Effector CD4-positive, alpha-beta T cell (primary cell): Measurements from ENCODE around the gene STK32B.
"Not testable (repeated sequence)": the region's sequence is repeated elsewhere in the genome, so short reads cannot be mapped to it uniquely, and the experiment has no call there.

Experiments used
- DNase-seq: peaks from one replicate; pipeline ENCODE4 v3.0.0-alpha.2; 2020

The STK32B gene

GRCh38 chr4:5030927-5031326 lies 20.4 kb upstream of the STK32B start:
- DNase-seq = no peak

- DNase-seq = no peak
These were observed 18.5 kb upstream of the STK32B start for GRCh38 chr4:5032813-5033212.

- DNase-seq = no peak
These were observed 17.9 kb upstream of the STK32B start for GRCh38 chr4:5033281-5033841.

DNA sequence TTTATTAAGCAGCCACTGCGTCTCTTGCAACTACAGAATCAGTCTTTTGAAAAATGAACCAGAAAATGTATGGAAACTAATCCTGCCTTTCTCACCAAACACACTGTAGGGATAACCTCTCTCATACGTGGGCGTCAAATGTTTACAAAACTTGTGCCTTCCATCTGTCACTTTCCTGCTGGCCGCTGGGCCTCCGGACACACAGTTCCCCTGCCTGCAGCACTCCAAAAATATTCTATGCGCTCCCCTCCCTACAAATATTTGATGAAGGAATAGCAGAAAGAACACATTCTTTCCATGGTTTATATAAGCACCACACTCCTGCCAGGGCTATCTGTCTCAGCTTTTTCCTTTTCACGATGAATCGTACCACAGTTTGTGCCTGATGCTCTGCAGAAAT lies 17.1 kb upstream of the STK32B start:
- no peak for DNase-seq

- no peak for DNase-seq
These were observed 15.0 kb upstream of the STK32B start for GRCh38 chr4:5036239-5036638.

- DNase-seq = no peak
These were observed 13.4 kb upstream of the STK32B start for GRCh38 chr4:5037553-5038551.

DNA sequence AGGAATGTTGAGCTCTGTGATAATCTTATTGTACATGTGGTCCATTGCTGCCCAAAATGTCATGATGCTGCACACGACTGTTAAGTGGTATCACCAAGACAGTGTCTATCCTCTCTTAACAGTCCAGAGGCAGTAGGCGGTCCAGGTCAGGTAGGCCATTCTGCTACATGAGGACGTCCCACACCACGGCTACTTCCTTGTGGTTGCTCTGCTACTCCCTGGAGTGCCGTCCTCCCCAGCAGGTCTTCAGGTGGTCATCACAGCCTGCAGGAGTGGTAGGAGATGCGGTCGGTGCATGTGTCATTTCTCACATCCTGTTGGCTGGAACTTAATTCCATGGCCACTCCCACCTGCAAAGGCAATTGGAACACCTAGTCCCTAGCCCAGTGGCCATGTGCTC lies 11.5 kb upstream of the STK32B start:
- no peak for DNase-seq

DNA sequence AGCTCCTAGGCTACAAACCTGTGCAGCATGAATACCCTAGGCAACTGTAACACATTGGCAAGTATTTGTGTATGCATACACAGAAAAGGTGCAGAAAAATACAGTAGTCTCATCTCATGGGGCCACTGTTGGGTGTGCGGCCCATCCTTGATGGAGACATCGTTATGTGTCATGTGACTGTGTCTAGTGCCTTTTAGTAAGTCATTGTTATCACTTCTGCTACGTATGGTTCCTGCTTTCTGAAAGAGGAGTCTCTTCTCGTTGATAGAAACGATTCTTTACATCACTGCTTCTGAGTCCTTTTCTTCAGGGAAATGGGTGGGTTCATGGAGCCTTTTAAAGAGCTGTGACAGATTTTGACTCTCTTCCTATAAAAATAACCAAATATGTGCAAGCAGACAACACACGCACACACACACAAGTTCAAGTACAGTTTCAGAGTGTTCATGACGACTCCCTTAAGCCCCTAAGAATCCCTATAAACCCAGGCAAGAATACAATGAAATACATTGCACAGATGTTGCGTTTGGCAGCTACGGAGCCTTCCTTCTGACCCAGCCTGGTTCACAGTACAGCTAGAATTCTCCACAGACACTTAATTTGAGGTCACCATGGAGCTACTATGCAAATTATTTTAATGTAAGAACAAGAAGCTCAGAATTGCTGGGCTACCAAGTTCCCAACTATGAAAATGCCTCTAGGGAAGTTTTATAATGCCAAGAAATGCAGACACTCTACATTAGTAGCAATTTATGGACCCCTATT lies 10.2 kb upstream of the STK32B start:
- no peak for DNase-seq

GRCh38 chr4:5041699-5042098 lies 9.6 kb upstream of the STK32B start:
- no peak for DNase-seq

- DNase-seq = no peak
These were observed 7.7 kb upstream of the STK32B start for GRCh38 chr4:5043579-5043978.

GRCh38 chr4:5044341-5044740 lies 6.9 kb upstream of the STK32B start:
- no peak for DNase-seq

- DNase-seq = no peak
These were observed 6.2 kb upstream of the STK32B start for GRCh38 chr4:5045097-5045496.

DNA sequence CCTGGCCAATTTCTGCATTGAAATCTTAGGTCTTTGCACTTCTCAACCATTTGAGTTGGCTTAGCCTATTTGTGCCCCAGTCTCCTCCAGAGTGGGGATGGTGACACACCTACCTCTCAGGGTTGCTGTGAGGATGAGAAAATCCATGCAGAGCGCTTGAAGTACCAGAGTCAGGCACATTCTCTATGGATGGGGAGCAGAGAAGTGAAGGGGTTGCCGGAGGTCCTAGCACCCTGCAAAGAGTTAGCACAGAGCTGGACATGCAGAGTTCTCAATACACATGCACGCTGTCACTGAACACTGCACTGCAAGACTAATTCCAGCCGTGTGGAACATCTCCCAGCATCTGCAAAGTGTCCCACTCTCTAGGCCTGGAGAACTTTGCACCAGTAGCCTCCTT lies 2.6 kb upstream of the STK32B start:
- no peak for DNase-seq

DNA sequence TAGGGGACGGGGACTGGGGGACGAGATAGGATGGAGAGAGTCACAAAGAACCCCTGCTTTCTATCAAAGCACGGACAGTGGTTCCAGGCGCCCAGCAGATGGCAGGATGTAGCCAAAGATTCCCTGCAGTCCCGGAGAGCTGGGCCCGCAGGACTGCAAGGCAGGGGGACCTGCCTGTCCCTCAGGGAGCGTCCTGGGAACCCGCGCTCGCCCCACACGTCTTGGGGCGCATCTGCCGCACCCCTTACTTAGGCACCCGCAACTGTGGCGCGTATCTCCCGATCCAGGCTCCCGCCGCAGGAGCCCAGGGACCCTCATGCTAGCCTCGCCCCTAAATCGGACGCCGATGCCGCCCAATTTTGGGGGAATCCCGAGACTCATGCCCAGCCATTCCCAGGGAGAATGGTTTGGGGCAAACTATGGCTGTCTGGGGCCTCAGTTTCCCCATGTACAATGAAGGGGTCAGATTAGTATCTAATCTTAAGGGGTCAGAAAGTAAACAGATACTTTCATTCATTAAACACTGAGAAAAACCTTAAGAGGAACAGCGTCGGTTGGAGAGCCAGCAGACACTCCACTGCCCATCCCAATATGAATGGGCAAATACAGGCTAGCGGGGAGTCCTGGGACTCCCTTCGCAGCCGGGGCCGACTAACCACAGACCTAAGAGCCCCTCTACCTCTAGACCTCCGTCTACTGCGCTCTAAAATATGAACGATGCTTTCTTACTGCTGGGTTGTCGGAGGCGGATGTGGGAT lies 581 bp upstream of the STK32B start:
- DNase-seq = no peak

DNA sequence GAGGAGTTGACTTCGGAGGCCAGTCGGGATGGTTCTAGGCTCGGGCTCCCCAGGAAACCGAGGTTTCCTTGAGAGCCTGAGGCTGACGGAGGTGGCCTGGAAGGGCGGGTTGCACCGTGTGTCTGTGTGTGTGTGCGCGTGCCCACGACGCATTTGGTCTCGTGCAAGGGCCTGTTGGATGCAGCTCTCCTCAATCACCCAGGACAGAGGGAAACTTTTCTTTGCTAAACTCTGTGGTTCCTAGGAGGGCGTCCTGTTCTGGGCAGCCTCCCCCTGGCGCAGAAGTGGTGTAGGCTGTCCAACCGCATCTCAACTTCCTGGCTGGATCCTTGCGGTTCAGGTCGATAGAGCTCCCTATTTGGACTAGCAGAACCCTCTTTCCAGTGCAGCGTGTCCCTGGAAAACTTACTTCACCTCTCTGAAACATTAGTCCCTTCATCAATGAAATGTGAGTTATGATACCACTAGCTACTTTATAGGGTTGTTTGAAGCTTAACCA lies 973 bp downstream of the STK32B start:
- no peak for DNase-seq

DNA sequence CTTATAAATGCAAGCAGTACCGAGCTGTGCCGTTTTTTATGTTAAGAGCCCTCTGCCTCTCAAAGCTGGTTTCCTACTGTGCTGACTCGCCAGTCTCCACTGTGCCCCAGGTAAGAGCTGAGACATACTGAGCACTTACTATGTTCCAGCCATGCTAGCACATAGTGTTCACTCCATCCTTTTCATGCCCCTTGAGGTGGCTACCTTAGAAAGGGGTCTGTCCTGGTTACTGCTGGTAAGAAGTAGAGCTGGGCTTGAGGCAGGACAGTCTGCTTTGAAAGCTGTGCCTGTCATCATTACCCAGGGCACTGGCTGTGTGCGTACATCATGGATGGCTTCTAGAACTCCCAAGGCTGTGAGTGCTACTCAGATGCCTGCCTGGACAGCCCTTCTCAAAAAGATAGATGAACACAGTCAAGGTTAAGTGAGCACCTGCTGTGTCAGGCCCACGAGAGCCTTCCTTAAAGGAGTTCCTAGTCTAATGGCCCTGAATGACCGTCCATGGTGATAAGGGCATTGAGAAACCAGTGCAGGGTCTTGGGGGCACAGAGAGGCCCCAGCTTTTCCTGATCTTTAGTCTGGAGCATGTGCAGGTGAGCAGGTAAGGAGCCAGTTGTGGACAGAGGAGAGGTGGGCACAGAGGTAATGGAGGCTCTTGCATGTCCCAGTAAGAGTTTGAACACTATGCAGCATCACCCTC lies 1.6 kb downstream of the STK32B start:
- no peak for DNase-seq

- no peak for DNase-seq
These were observed 3.3 kb downstream of the STK32B start for GRCh38 chr4:5054532-5054931.

DNA sequence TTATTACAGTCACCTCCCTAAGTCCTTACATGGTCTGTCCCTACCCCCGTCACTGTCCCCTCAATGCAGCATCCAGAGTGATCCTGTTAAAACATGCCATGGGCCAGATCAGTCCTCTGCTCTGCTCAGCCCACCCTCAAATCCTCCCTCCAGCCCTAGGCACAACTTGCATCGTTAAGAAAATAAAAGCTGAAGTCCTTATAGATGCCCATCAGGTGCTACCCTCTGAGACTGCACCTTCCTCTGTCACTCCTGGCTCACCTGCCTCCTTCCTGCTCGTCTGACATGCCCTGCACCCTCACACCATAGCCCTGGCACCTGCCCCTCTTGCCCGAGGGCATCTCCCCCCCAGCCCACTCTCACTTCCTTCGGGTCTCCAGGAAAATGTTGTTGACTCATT lies 4.1 kb downstream of the STK32B start:
- DNase-seq = no peak

DNA sequence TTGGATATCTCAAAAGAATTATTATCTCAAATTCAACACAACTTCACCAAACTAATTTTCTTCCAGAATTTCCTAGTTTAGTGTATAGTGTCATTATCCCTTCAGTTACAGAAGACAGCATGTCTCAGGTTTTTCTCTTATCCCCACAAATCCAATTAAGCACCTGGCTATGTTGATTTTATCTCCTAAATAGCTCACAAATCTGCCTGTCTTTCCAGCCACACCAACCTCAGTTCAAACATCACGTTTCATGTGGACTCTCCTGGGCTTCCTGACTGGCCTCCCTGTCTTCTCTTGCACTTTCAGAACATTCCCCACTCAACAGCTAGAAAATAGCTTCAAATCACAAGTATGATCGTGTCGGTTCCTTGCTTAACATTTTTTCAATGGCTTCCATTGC lies 14.8 kb downstream of the STK32B start:
- DNase-seq = no peak

- DNase-seq = not testable (repeated sequence)
These were observed 15.7 kb downstream of the STK32B start for GRCh38 chr4:5066968-5067367.

DNA sequence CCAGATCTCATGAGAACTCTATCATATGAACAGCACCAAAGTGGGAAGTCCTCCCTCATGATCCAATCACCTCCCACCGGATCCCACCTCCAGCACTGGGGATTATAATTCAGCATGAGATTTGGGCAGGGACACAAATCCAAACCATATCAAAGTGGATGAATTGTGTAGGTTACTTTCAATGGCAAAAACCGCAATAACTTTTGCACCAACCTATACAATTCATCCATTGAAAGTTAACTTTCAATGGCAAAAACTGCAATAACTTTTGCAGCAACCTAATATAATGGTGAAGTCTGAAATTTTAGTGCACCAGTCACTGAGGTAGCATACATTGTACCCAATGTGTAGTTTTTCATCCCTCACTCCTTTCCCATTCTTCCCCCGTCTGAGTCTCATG lies 16.6 kb downstream of the STK32B start:
- no peak for DNase-seq

DNA sequence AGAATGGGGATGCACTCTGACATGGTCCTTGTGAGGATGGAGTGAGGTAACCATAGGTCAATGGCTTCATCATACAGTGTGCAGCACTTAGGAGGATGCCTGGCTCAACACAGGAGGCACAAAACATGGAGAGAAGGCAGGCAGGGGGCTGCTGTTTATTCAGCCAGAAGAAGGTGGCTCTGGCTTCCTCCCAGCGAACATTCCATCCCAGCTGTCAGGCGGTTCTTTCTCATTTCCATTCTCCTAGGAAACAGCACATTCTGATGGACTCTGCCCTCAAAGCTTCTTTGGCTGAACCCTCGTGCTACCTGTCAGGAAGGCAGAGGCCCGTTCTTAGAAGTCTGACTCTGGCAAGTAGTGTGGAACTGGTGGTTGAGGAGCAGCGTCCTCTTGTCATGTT lies 18.6 kb downstream of the STK32B start:
- no peak for DNase-seq
